ENCODE data around the gene GRM7.

Gene GRM7

DNA sequence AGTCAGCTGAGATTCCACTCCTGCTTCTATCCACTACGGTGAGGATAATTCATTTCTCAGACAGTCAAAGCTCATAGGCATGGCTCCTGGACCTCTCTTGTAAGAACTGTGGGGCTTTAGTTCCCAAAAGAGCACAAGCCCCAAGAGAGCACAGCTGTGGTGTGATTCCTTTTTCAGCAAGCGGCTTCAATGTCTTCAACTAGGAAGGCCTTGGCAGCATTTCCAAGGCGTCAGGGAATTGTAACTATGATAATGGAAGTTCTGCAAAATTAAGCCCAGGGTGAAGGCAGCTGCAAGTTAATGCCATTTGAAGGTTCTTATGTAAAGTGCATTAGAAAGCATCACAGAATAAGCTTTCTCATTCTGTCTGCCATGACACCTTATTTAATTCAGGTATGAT lies 657.1 kb downstream of the GRM7 start:
- DNase-seq = no peak

DNA sequence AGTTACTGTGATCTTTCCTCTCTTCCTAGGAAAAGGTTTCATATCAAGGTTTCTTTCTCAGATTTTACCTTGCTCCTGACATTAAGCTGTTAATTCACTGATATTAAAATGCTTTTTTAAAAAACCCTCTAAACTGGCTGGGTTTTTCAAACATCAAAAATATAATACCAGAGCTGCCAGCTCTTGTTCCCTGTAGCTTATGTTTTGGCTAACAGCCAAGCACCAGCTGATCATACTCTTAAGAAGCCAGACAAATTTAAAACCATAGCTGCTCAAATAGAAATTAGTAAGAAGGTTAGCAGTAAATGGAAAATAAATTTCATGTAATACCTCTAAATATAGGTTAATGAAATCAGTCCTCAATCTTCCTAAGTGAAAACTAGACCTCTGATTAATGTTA lies 657.5 kb downstream of the GRM7 start:
- DNase-seq = no peak

DNA sequence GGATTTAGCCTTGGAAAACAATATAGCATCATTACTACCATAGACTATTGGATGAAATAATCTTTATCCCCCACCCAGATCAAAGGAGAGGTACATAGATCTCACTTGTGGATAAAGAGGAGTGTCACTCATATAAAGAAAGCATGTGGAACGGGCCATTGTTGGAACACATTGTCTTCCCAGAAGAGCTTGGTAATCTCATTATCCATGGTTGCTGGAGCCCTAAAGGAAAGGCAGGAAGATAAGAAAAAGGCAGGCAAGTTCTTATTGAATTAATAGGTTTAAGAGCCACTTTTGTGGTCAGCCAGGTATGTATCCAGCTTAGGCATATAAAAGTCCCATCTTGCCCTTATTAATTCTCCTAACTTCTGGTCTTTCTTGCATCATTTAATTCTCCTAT lies 659.1 kb downstream of the GRM7 start:
- no peak for DNase-seq

DNA sequence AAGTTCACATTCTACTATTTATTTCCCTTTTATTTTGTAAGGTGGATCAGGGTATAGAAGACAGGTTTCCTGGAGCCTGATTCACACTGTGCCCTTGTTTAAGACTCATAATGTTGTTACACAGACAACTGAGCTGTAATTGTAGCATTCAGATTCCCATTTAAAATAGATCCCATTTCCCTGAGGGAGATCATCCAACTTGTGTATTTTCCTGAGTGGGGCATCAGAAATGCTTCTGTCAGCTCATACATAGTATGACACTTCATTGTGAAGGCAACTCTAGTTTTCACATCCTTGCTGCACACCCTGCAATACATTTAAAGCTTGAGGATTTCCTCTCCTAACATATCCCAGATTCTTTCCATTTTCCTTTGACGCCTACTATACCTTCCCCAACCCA lies 659.7 kb downstream of the GRM7 start:
- no peak for DNase-seq

DNA sequence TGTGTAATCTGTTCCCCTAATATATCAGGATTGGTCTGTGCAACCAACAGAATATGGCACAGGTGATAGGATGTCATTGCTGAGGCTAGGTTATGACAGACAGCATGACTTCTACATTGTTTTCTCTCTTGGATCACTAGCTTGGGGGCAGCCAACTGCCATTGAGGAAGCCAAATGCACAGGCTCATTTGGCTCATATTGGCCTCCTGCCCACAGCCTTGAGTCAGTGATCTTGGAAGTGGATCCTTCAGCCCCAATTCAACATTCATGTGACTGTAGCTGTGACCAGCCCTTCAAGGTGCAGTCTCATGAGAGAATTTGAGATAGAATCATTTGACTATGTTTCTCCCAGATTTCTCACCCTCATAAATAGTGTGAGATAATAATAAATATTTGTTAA lies 675.6 kb downstream of the GRM7 start:
- no peak for DNase-seq

DNA sequence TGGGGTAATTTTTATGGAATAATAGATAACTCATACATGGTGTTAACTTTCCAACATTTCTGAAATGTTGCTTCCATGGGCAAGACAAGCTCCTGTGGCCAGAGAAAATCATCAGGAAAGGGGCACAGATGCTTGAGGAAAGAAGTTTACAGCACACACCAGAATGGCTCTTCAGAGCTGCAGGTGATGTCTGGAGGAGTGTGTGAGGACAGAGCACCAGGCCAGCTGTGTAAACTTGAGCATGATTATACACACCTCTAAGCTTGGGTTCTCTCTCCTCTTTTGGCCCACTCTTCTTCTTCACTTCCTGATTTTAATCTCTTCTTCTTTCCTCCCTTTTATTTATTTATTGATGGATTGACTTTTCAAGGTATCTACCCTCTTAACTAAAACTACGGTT lies 676.0 kb downstream of the GRM7 start:
- no peak for DNase-seq

DNA sequence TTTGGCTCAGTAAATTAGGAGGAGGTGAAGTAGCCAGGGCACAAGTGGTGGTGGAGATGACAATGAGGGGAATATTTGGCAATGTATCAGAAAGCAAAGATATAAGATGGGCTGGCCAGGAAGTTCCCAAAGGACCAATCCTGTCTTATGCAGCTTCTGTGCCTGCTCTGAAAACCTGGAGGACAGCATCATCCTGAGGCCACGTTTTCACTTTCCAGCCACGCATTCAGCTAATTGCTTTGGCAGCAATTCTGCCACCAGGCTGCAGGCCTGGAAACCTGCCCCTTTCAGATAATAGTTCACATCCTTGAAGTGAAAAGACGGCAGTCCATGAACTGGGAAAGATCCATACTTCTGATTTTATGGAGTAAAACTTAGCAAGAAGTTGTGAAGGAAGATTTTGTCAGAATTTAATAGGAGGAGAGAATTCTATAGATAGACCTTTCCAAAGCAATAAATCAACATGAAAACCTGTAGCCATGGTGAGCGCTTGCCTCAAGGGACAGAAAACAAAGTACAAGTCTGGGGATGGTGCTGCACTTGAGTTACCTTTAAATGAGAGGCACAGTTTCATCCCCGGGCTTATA lies 682.5 kb downstream of the GRM7 start:
- DNase-seq = no peak

DNA sequence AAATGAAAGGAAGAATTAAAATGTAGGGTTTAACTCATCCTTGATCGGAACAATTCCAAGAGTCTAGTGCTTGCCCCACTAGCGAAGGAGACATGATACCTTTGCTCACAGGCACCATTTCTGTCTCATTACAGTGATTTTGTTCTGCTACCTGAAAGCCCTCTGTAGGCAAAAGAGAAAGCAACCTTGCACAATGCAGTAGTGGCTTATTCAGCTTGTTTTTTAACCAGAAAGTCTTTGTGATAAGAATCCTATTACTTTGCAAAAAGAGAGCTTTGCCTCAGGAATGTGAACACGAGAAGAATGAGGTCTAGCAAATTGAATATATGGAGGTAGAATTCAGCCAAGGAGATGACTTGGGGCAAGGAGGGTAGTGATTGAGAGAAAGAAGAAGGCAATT lies 684.4 kb downstream of the GRM7 start:
- no peak for DNase-seq

DNA sequence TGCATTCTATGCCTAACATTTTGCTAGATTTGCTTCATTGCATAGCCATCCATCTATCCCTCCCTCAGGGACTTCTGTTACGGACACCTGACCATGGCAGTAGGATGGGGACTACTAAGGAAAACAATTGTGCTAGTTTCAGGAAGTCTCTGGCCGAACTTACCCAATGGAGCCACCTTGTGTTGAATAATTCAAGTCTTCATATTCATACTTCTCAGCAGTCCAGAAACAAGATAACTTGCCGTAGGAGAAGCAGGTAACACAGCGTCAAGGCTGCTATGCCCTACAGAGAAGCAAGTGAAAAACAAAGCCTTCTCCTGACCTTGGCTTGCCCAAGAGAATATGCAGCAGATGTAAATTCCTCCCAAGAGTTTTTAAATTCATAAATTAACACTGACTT lies 685.3 kb downstream of the GRM7 start:
- DNase-seq = no peak

DNA sequence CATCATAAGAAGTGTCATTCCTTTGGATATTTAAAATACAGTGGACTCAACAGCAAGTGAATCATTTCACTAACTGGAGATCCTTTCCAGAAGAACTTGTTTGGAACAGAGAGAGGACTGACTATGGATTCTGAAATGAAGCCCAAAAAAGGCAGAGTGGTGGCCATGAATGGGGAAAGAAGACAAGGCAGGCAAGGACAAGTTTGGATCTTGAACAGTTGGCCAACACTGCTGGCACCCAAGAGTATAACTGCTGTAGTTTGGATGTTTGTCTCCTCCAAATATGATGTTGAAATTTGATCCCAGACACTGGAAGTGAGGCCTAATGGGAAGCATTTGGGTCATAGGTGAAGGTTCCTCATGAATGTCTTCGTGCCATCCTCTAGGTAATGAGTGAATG lies 686.9 kb downstream of the GRM7 start:
- DNase-seq = no peak

DNA sequence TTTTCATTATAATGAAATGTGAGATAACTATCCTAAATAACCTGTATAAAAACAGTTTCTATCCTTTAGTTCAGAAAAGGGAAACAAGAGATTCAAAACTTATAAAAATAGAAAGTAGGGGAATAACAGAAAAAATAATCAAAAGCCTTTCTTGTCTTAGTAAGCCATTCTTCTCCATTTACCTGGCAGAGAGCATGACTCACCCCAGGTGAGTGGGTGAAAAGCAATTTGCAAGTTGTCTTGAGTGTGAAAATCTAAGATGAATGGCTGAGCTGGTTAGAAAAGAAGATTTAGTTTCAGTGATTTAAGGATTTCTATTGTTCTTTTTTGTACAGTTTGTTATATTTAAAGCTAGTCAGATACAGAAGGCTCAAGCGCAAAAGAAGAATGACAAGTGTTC lies 702.0 kb downstream of the GRM7 start:
- no peak for DNase-seq

DNA sequence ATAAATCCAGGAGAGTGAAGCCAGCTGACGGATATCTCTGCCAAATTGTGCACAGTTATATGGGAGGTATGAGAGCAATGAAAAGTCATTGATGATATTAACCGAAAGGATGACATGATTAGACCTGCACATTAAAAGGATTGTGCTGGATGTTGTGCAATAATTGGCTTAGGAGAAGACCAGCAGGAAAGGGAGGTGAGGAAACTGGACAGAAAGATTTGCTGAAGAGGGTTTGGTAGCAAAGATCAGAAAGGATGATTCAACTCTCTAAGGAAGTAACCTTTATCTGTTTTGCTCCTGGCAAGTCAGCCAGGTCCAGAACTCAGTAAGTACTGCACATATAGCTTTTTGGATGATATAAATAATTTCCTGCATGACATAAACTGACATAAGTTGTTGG lies 704.7 kb downstream of the GRM7 start:
- DNase-seq = no peak

DNA sequence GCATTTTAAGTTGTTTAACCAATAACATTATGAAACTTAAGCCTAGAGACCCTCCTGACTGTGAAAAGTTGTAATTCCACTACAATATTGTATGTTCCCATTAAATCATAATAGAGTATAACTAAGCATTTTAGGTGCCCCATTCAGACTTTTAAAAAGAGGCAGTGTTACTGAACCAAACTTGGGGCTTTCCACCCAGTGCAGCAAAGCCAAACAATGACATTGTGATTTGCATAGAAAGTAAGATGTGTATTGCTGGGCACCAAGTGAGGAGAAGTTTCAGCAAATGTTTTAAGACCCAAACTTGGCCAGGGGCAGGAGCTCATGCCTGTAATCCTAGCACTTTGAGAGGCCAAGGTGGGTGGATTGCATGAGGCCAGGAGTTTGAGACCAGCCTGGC lies 706.2 kb downstream of the GRM7 start:
- DNase-seq = no peak

DNA sequence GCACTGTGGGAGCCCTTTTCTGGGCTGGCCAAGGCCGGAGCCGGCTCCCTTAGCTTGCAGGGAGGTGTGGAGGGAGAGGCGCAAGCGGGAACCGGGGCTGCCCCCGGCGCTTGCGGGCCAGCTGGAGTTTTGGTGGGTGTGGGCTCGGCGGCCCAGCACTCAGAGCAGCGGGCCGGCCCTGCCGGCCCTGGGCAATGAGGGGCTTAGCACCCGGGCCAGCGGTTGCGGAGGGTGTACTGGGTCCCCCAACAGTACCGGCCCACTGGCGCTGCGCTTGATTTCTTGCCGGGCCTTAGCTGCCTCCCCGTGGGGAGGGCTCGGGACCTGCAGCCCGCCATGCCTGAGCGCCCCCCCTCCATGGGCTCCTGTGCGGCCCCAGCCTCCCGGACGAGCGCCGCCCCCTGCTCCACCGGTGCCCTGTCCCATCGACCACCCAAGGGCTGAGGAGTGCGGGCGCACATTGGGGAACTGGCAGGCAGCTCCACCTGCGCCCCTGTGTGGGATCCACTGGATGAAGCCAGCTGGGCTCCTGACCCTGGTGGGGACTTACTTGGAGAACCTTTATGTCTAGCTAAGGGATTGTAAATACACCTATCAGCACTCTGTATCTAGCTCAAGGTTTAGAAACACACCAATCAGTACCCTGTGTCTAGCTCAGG lies 707.7 kb downstream of the GRM7 start:
- no peak for DNase-seq

DNA sequence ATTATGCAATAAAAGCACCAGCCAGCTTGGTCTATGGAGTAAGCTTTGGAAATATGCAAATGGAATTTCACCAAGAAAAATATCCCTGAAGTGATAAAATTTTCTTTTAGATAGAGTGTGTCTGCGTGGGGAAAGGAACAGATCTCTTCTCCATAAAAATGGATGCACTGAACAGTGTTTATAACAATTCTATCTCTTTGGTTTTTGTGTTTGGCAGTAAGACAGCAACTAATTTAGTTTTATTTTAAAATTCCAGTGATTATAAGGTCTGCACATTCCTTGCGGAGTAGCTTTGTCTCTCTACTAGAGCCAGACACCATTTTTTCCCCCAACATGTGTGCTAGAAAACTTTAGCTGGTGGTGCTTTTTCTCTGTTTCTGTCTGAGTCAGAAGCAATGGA lies 712.4 kb downstream of the GRM7 start:
- DNase-seq = no peak

DNA sequence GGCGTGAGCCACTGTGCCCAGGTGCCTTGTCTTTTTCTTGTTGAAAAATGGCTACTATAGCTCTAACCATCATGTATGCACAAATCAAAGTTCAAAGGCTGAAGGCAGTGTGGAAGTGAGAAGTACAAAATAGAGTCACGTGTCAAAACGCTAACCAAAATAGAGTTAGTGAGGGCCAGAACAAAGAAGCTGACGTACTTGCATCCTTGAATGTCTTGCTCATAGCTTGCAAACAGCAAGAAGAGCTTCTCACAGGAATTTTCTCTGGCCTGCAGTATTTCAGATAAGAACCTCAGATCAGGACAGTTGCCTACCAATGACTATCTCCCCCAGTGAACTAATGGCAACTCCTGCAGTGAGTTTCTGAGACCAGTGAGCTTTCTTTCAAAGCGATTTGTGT lies 713.5 kb downstream of the GRM7 start:
- DNase-seq = no peak

DNA sequence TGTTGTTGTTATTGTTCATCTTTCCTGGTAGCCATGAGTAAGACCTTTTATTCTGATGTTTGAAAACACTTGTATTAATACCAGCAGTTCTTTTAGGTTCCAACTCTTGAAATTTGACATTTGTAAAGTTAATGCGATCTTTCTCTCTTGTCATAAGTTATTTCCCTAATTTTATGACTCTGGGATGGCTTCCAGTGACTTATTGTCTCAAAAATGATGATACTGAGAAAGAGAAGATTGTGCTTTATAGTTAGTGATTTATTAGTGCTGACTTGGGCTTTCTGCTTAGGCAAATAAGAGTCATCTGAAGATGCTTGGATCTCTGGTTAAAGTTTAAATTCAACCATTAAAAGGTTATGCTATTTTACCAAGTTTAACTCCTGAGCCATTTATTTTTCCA lies 715.2 kb downstream of the GRM7 start:
- DNase-seq = no peak

DNA sequence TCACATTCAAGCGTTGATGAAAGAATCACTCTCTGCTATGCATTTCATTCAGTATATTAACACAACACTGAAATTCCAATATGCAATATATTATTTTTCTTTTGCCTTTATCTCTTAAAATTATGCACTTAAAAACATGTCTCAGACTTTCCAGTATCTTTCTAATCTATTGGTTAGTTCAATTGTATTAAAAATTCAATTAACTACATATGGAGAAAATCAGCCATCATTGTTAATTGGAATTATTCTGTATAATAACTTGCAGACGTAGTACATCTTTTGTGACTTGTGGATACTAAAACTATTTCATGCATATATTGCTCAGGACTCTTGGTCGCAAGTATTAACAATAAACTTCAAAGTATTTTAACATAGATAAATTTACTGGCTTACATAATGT lies 715.6 kb downstream of the GRM7 start:
- no peak for DNase-seq

DNA sequence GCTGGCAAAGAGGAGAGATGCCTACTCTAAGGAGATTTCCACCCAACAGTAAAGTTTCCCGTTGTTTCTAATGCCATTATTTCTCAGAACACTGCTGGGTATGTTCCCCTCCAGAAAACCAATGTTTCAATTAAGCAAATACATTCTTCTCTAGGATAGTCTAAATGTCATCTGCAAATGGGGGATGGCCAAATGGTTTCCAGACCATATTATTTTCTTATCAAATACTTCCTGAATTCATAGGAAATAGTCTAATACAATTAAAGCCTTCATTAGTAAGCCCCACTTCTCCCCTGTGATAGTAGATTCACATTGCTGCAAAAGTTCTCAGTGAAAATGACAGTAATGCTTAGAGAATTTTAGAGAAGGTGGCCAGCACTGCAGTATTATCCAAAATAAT lies 716.6 kb downstream of the GRM7 start:
- DNase-seq = no peak

DNA sequence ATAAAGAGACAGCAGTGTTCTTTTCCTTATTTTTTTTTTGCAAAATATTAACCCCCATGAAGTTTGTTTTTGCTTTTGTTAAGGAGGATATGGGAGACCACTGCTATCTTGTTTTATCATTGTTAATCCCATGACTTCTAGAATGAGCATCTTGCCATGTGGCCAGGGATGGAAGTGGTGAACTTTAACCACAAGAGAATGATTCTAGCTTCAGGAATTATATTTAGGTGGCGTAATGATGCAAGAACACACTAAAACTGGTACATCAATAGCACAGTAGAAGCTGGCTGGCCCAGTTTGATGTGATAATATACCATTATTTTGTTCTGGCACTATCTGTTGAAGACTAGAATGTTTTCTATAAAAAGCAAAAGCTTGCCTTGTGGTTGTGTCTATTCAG lies 720.9 kb downstream of the GRM7 start:
- no peak for DNase-seq

DNA sequence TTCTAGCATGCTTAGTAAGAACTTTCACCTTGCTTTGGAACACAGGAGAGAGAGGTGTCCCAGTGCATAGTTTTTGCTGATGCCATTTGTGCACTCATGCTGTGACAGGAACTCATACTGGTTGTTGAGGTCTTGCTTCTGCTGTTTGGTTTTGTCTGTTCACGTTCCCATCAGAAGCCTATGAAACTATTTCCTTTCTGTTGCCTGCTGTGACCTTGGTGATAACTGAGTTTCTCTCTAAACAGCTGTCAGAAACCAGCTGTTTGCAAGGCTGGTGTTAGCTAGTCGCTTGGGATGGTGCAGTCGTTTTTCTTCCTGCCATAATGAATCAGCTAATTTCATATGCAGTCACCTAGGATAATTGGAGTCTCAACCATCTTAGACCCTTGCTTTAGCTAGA lies 724.1 kb downstream of the GRM7 start:
- DNase-seq = no peak

DNA sequence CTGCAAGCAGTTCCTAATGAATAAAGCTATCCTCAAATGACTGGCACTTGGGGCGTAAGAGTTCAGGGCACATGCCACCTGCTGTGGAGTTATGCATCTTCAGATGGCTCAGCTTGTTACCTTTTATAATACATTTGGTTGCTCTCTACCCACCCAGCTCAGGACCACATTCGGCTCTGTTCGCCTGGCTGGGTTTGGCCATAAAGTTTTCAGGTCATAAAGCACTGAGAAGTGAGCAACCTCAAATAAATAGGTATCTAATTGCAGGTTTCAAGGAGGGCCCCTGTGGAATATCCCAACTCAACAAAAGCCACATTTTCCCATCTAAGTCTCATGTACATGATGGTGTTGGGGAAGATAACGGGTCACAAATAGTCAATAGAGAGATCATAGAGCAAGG lies 727.3 kb downstream of the GRM7 start:
- DNase-seq = no peak

DNA sequence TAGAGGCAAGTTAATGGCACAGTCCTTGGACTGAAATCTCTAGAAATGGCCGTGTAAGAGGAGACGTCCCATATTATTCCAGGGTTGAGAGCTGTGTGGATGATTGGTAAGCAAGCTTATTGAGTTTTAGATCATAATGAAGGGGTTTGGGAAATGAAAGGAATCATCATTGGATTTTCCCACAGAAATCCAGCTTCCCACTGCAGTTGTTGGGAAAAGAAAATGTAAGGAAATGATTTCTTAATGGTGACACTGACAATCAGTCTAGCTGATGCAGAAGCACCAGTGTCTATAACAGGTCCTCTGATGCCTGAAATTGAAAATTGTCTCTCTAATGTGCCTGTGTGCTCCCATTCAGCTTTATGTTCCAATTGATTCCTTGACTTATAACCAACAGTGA lies 728.6 kb downstream of the GRM7 start:
- no peak for DNase-seq

DNA sequence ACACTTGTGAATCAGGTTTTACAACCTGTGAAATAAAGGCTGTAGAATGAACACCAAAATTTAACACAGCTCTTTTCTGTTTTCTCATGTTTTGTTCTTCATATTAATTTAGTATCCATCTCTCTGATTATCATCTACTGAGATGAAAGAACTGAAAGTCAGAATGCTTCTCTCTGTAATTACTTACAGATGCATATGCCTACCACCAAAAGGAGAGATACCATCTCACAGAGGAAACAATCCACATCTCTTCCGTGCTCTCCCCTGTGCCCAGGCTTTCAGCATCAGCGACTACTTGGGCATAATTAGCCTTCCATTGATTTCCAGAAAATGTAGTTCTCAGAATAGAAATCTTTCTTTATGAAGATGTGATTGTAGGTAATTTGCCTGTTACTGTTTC lies 741.4 kb downstream of the GRM7 start:
- DNase-seq = no peak

DNA sequence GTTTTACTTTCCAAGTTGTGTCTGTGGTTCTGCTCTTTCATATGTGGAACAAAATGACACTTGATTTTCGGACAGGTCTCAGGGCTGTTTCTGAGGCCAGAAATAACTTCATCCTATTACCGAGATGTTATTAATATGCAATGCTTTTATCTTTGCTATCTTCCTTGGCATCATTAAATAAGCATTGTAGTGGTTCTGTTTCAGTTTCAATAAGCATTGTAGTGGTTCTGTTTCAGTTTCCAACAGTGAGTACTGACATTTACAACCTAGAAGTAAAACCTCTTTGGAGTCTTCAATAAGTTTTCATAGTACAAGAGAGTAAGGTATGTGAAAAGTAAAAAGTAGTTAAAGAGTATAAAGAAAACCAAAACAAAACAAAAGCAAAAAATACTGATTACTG lies 746.2 kb downstream of the GRM7 start:
- no peak for DNase-seq

DNA sequence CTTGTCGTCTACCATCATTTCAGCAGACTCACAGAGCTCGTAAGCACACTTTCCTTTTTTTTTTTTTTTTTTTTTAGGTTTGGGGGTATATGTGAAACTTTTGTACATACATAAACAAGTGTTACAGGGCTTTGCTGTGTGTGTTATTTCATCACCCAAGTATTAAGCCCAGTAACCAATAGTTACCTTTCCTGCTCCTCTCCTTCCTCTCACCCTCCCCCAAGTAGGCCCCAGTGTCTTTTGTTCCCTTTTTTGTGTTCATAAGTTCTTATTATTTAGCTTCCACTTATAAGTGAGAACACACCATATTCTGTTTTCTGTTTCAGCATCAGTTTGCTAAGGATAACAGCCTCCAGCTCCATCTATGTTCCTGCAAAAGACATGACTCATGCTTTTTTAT lies 746.8 kb downstream of the GRM7 start:
- DNase-seq = no peak
